Measurements from ENCODE around the gene ATP6V0D1.
A peak's percentile ranks its signal among the peaks of the same experiment; 100 is the strongest.
"Not testable (repeated sequence)": the region's sequence is repeated elsewhere in the genome, so short reads cannot be mapped to it uniquely, and the experiment has no call there.

ATP6V0D1 gene

GRCh38 chr16:67480833-67481560 lies at the start of gene ATP6V0D1:
TSS of gene ATP6V0D1 (minus strand) at chr16:67481157. CDS start at chr16:67481086, 71 bp downstream.
- peak; percentile 93 to 97 for DNase-seq (ENCODE audit: low read depth in 2 of 2)

- DNase-seq (ENCODE audit: low read depth in 2 of 2) = peak in 1 of 2 donors; percentile 33
Observed at GRCh38 chr16:67530013-67530939, 49.3 kb upstream of the ATP6V0D1 start.

GRCh38 chr16:67529582-67530012 lies 48.6 kb upstream of the ATP6V0D1 start:
- no peak for DNase-seq (ENCODE audit: low read depth in 2 of 2)

- no peak for DNase-seq (ENCODE audit: low read depth in 2 of 2)
Observed at GRCh38 chr16:67528870-67529581, 48.1 kb upstream of the ATP6V0D1 start.

- DNase-seq (ENCODE audit: low read depth in 2 of 2) = peak in 1 of 2 donors; percentile 47
Observed at GRCh38 chr16:67528222-67528869, 47.4 kb upstream of the ATP6V0D1 start, which contains the start of gene RIPOR1. TSS of gene RIPOR1 (plus strand) at chr16:67528829. CDS start at chr16:67538447, 9,618 bp downstream.

GRCh38 chr16:67526149-67526791 lies 45.3 kb upstream of the ATP6V0D1 start:
- DNase-seq (ENCODE audit: low read depth in 2 of 2) = no peak

- DNase-seq (ENCODE audit: low read depth in 2 of 2) = no peak
Observed at GRCh38 chr16:67525176-67525860, 44.4 kb upstream of the ATP6V0D1 start.

- DNase-seq (ENCODE audit: low read depth in 2 of 2) = peak; percentile 89 to 96
Observed at GRCh38 chr16:67521095-67521804, 40.3 kb upstream of the ATP6V0D1 start.

- no peak for DNase-seq (ENCODE audit: low read depth in 2 of 2)
Observed at GRCh38 chr16:67519242-67519641, 38.3 kb upstream of the ATP6V0D1 start.

GRCh38 chr16:67518676-67519075 lies 37.7 kb upstream of the ATP6V0D1 start:
- DNase-seq (ENCODE audit: low read depth in 2 of 2) = no peak

- DNase-seq (ENCODE audit: low read depth in 2 of 2) = no peak
Observed at GRCh38 chr16:67517661-67518423, 36.9 kb upstream of the ATP6V0D1 start.

- DNase-seq (ENCODE audit: low read depth in 2 of 2) = no peak
Observed at GRCh38 chr16:67517155-67517445, 36.1 kb upstream of the ATP6V0D1 start.

- DNase-seq (ENCODE audit: low read depth in 2 of 2) = no peak
Observed at GRCh38 chr16:67516296-67517154, 35.6 kb upstream of the ATP6V0D1 start.

- DNase-seq (ENCODE audit: low read depth in 2 of 2) = peak; percentile 60 to 74
Observed at GRCh38 chr16:67514382-67514828, 33.4 kb upstream of the ATP6V0D1 start.

GRCh38 chr16:67513892-67514291 lies 32.9 kb upstream of the ATP6V0D1 start:
- not testable (repeated sequence) for DNase-seq (ENCODE audit: low read depth in 2 of 2)

GRCh38 chr16:67509016-67509415 lies 28.1 kb upstream of the ATP6V0D1 start:
- DNase-seq (ENCODE audit: low read depth in 2 of 2) = no peak

- no peak for DNase-seq (ENCODE audit: low read depth in 2 of 2)
Observed at GRCh38 chr16:67506468-67506867, 25.5 kb upstream of the ATP6V0D1 start.

Data from stimulated activated CD8-positive, alpha-beta memory T cell treated with anti-CD3 and anti-CD28 coated beads, Interleukin-7, amount 100 ng/mL, for 4 hours (primary cell).